K562 (cell line): ENCODE results near the gene ZNF692. TPM values are rescaled to one million over a fixed set of nuclear protein-coding genes. Genes with fewer than 3 reads are reported as not detected.
A peak's percentile ranks its signal among the peaks of the same experiment; 100 is the strongest.

Experiments used
- CHCHD3 ChIP-seq: fragments of 250-450 bp; sonication (Bioruptor Pico); IDR thresholded peaks from 2 replicates; pipeline ENCODE4 v2.1.2; 2022; ENCODE audit warnings: mild to moderate bottlenecking
- ESRRA ChIP-seq: fragments of 450-650 bp; IDR thresholded peaks from 2 replicates; pipeline ENCODE4 v1.6.1; 2014; ENCODE audit warnings: low read depth, mild to moderate bottlenecking, moderate library complexity, borderline replicate concordance
- RBM17 ChIP-seq: fragments of 200-400 bp; formaldehyde crosslinking; IDR thresholded peaks from 2 replicates; pipeline ENCODE4 v1.6.1; 2017; ENCODE audit warnings: low read depth, mild to moderate bottlenecking, low read length, borderline replicate concordance
- THRAP3 ChIP-seq: fragments of 450-650 bp; IDR thresholded peaks from 2 replicates; pipeline ENCODE4 v1.6.1; 2016; ENCODE audit warnings: mild to moderate bottlenecking, inconsistent platforms, borderline replicate concordance
- ZKSCAN8 ChIP-seq: fragments of 200-800 bp; sonication (Bioruptor generic); IDR thresholded peaks from 2 replicates; pipeline ENCODE4 v1.6.1; 2016; ENCODE audit warnings: missing genetic modification characterization, missing compliant biosample characterization
- ZNF444 ChIP-seq: fragments of 250-450 bp; sonication (Bioruptor Pico); IDR thresholded peaks from 2 replicates; pipeline ENCODE4 v1.4.0; 2020; ENCODE audit warnings: mild to moderate bottlenecking, moderate library complexity
- polyA plus RNA-seq, 8 experiments: library from polyadenylated mRNA; depleted of rRNA in 4 of 8; stranded (reverse) in 5 of 8; unstranded in 3 of 8; fragments of >200 nt; fragmentation: Nextera tagmentation in 2 of 8; fragmentation: Illumina TruSeq in 1 of 8; extraction: Ambion mirVana in 2 of 8; extraction: Trizol in 1 of 8; gene quantifications; 2 replicates each; pipeline versions ENCODE4 v1.2.1 to v1.2.3, GENCODE V29; 2011 to 2014; ENCODE audit warnings: inconsistent platforms in 1 of 8, missing spikeins in 1 of 8
- total RNA-seq, 7 experiments: library from RNA; depleted of rRNA in 6 of 7; stranded (reverse); fragments of >200 nt in 6 of 7; fragmentation: Illumina TruSeq in 2 of 7; extraction: Trizol in 2 of 7; gene quantifications; 2 replicates each; pipeline versions ENCODE4 v1.2.1 to v1.2.3, GENCODE V29; 2011 to 2021; ENCODE audit warnings: low replicate concordance in 1 of 7
- TF ChIP-seq, protein P1 (sequence below), 3 experiments: fragments of 200-800 bp in 1 of 3; fragments of 250-450 bp in 1 of 3; fragments of 450-650 bp in 1 of 3; sonication (Bioruptor Pico) in 1 of 3; sonication (Bioruptor generic) in 1 of 3; formaldehyde crosslinking in 1 of 3; IDR thresholded peaks; 2 replicates each; pipeline versions ENCODE4 v1.6.1 to v1.8.0; 2016 to 2022; ENCODE audit warnings: mild to moderate bottlenecking in 2 of 3, missing genetic modification characterization in 2 of 3, missing compliant biosample characterization in 1 of 3, moderate library complexity in 1 of 3
- TF ChIP-seq, protein P2 (sequence below): fragments of 450-650 bp; IDR thresholded peaks from 2 replicates; pipeline ENCODE4 v1.6.1; 2017; ENCODE audit warnings: mild to moderate bottlenecking, moderate library complexity
- TF ChIP-seq, protein P3 (sequence below), 2 experiments: fragments of 200-800 bp in 1 of 2; sonication (Bioruptor generic) in 1 of 2; sonication (generic) in 1 of 2; formaldehyde crosslinking in 1 of 2; IDR thresholded peaks in 1 of 2; conservative IDR thresholded peaks in 1 of 2; 2 replicates each; pipeline versions ENCODE4 v1.5.0 to v1.6.1; 2016 to 2020; ENCODE audit warnings: missing compliant biosample characterization in 1 of 2, missing genetic modification characterization in 1 of 2, missing genetic modification reagents in 1 of 2
- TF ChIP-seq, protein P4 (sequence below): fragments of 450-650 bp; formaldehyde crosslinking; IDR thresholded peaks from 2 replicates; pipeline ENCODE4 v1.4.0; 2020; ENCODE audit warnings: mild to moderate bottlenecking
- TF ChIP-seq, protein P5 (sequence below), 2 experiments: fragments of 450-650 bp; IDR thresholded peaks; 2 replicates each; pipeline ENCODE4 v1.6.1; 2016
- TF ChIP-seq, protein P6 (sequence below): fragments of 250-450 bp; sonication (Bioruptor Pico); IDR thresholded peaks from 2 replicates; pipeline ENCODE4 v1.8.0; 2022; ENCODE audit warnings: moderate library complexity, mild to moderate bottlenecking, inconsistent platforms
- TF ChIP-seq, protein P7 (sequence below): fragments of 250-450 bp; sonication (Bioruptor Pico); IDR thresholded peaks from 2 replicates; pipeline ENCODE4 v1.4.0; 2020

Gene ZNF692
- total and polyA plus RNA-seq, 9 of the 15 experiments (the other 6 are each of a cell fraction or from before 2014, with no cell fraction given), result 8.4 to 143 (median 55.9) TPM

DNA sequence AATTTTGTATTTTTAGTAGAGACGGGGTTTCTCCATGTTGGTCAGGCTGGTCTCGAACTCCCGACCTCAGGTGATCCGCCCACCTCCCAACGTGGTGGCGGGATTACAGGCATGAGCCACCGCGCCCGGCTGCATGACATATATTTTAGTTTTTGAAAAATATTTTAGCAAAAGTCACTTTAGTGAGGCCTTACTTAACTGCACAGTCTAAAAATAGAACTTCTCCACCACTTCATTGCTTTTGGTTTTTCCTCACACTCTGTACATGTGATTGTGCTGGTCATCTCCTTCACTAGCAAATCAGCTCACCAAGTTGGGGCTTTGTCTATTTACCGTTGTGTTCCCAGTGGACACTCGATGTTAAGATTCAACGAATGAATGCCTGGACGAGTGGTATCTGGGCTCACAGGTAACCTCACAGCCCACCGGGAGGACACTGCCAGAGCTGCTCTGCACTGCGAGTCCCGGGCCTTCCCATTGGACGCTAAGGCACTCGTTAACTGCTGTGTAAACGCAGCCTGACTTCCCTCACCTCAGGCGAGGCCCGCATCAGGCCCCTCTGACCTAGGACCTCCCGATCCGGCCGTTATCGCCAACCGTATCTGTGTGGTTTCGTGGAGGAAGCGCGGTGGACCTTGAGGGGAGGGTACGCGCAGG is 14.0 kb upstream of the ZNF692 start (continued):
- TF ChIP-seq, protein P1, sequence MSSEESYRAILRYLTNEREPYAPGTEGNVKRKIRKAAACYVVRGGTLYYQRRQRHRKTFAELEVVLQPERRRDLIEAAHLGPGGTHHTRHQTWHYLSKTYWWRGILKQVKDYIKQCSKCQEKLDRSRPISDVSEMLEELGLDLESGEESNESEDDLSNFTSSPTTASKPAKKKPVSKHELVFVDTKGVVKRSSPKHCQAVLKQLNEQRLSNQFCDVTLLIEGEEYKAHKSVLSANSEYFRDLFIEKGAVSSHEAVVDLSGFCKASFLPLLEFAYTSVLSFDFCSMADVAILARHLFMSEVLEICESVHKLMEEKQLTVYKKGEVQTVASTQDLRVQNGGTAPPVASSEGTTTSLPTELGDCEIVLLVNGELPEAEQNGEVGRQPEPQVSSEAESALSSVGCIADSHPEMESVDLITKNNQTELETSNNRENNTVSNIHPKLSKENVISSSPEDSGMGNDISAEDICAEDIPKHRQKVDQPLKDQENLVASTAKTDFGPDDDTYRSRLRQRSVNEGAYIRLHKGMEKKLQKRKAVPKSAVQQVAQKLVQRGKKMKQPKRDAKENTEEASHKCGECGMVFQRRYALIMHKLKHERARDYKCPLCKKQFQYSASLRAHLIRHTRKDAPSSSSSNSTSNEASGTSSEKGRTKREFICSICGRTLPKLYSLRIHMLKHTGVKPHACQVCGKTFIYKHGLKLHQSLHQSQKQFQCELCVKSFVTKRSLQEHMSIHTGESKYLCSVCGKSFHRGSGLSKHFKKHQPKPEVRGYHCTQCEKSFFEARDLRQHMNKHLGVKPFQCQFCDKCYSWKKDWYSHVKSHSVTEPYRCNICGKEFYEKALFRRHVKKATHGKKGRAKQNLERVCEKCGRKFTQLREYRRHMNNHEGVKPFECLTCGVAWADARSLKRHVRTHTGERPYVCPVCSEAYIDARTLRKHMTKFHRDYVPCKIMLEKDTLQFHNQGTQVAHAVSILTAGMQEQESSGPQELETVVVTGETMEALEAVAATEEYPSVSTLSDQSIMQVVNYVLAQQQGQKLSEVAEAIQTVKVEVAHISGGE (CRISPR knock-in tag; IDR thresholded peaks at IDR 0.05), result no peak
- TF ChIP-seq, protein P2, sequence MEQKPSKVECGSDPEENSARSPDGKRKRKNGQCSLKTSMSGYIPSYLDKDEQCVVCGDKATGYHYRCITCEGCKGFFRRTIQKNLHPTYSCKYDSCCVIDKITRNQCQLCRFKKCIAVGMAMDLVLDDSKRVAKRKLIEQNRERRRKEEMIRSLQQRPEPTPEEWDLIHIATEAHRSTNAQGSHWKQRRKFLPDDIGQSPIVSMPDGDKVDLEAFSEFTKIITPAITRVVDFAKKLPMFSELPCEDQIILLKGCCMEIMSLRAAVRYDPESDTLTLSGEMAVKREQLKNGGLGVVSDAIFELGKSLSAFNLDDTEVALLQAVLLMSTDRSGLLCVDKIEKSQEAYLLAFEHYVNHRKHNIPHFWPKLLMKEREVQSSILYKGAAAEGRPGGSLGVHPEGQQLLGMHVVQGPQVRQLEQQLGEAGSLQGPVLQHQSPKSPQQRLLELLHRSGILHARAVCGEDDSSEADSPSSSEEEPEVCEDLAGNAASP, result no peak
- TF ChIP-seq, protein P3, sequence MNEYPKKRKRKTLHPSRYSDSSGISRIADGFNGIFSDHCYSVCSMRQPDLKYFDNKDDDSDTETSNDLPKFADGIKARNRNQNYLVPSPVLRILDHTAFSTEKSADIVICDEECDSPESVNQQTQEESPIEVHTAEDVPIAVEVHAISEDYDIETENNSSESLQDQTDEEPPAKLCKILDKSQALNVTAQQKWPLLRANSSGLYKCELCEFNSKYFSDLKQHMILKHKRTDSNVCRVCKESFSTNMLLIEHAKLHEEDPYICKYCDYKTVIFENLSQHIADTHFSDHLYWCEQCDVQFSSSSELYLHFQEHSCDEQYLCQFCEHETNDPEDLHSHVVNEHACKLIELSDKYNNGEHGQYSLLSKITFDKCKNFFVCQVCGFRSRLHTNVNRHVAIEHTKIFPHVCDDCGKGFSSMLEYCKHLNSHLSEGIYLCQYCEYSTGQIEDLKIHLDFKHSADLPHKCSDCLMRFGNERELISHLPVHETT (CRISPR knock-in tag; conservative IDR thresholded peaks at IDR 0.05 in 1 of 2, IDR thresholded peaks at IDR 0.05 in 1 of 2), result no peak
- TF ChIP-seq CHCHD3 (CRISPR knock-in tag) (no peak), ESRRA (peak; percentile 50; the same call in 1 of the 2 replicates), THRAP3 (no peak), RBM17 (no peak), ZNF444 (CRISPR knock-in tag) (no peak), ZKSCAN8 (CRISPR knock-in tag) (no peak)
- TF ChIP-seq, protein P4, sequence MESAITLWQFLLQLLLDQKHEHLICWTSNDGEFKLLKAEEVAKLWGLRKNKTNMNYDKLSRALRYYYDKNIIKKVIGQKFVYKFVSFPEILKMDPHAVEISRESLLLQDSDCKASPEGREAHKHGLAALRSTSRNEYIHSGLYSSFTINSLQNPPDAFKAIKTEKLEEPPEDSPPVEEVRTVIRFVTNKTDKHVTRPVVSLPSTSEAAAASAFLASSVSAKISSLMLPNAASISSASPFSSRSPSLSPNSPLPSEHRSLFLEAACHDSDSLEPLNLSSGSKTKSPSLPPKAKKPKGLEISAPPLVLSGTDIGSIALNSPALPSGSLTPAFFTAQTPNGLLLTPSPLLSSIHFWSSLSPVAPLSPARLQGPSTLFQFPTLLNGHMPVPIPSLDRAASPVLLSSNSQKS (CRISPR knock-in tag), result no peak
- TF ChIP-seq, protein P5, sequence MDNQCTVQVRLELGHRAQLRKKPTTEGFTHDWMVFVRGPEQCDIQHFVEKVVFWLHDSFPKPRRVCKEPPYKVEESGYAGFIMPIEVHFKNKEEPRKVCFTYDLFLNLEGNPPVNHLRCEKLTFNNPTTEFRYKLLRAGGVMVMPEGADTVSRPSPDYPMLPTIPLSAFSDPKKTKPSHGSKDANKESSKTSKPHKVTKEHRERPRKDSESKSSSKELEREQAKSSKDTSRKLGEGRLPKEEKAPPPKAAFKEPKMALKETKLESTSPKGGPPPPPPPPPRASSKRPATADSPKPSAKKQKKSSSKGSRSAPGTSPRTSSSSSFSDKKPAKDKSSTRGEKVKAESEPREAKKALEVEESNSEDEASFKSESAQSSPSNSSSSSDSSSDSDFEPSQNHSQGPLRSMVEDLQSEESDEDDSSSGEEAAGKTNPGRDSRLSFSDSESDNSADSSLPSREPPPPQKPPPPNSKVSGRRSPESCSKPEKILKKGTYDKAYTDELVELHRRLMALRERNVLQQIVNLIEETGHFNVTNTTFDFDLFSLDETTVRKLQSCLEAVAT (IDR thresholded peaks at IDR 0.05), result peak in 1 of 2 experiments; percentile 73; a peak in 1 of 4 replicates
- TF ChIP-seq, protein P6, sequence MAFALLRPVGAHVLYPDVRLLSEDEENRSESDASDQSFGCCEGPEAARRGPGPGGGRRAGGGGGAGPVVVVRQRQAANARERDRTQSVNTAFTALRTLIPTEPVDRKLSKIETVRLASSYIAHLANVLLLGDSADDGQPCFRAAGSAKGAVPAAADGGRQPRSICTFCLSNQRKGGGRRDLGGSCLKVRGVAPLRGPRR (CRISPR knock-in tag), result no peak
- TF ChIP-seq, protein P7, sequence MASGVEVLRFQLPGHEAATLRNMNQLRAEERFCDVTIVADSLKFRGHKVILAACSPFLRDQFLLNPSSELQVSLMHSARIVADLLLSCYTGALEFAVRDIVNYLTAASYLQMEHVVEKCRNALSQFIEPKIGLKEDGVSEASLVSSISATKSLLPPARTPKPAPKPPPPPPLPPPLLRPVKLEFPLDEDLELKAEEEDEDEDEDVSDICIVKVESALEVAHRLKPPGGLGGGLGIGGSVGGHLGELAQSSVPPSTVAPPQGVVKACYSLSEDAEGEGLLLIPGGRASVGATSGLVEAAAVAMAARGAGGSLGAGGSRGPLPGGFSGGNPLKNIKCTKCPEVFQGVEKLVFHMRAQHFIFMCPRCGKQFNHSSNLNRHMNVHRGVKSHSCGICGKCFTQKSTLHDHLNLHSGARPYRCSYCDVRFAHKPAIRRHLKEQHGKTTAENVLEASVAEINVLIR (CRISPR knock-in tag), result no peak
